GM23338 (cell line): ENCODE results near the gene NOC3L. TPM values are rescaled to one million over a fixed set of nuclear protein-coding genes. Genes with fewer than 3 reads are reported as not detected.

Experiments used
- ATAC-seq: fragments of 200-7000 bp; cut with Tn5 transposase; 3 replicates; pipeline ENCODE4 v1.9.1; 2020
- DNase-seq: peaks from one replicate; pipeline ENCODE4 v3.0.0-alpha.2; 2015; ENCODE audit warnings: low spot score
- H2AFZ ChIP-seq: fragments of 200-600 bp; sonication (generic); 2 replicates; pipeline ENCODE4 v1.8.0; 2016; ENCODE audit warnings: antibody characterized with exemption, mild to moderate bottlenecking, moderate library complexity
- H3F3A ChIP-seq: fragments of 200-600 bp; sonication (generic); replicated peaks from 2 replicates; pipeline ENCODE4 v1.8.0; 2017; ENCODE audit warnings: antibody characterized with exemption, mixed run types, low read depth
- H3K27ac ChIP-seq: fragments of 200-600 bp; sonication (generic); 2 replicates; pipeline ENCODE4 v1.6.1; 2016; ENCODE audit warnings: low read depth
- H3K27me3 ChIP-seq: fragments of 200-600 bp; sonication (generic); 2 replicates; pipeline ENCODE4 v1.8.0; 2016; ENCODE audit warnings: mild to moderate bottlenecking, mixed run types, moderate library complexity; ENCODE audit not compliant: insufficient read depth
- H3K36me3 ChIP-seq: fragments of 200-600 bp; sonication (generic); 2 replicates; pipeline ENCODE4 v1.8.0; 2016; ENCODE audit warnings: mild to moderate bottlenecking; ENCODE audit not compliant: insufficient read depth
- H3K4me1 ChIP-seq: fragments of 200-600 bp; sonication (generic); 2 replicates; pipeline ENCODE4 v1.8.0; 2016; ENCODE audit warnings: mild to moderate bottlenecking, moderate library complexity; ENCODE audit not compliant: insufficient read depth
- H3K4me2 ChIP-seq: fragments of 200-600 bp; sonication (generic); 2 replicates; pipeline ENCODE4 v1.7.1; 2017; ENCODE audit warnings: mixed run types
- H3K4me3 ChIP-seq: fragments of 200-600 bp; sonication (generic); 2 replicates; pipeline ENCODE4 v1.6.1; 2016; ENCODE audit warnings: mixed run types
- H3K79me2 ChIP-seq: fragments of 200-600 bp; sonication (generic); replicated peaks from 2 replicates; pipeline ENCODE4 v1.8.0; 2017; ENCODE audit warnings: mild to moderate bottlenecking; ENCODE audit not compliant: insufficient read depth
- H3K9me2 ChIP-seq: fragments of 200-600 bp; sonication (generic); 2 replicates; pipeline ENCODE4 v1.8.0; 2017; ENCODE audit not compliant: insufficient read depth
- H4K20me1 ChIP-seq: fragments of 200-600 bp; sonication (generic); replicated peaks from 2 replicates; pipeline ENCODE4 v1.8.0; 2017; ENCODE audit warnings: mild to moderate bottlenecking; ENCODE audit not compliant: insufficient read depth
- H3K27ac Mint-ChIP-seq: 2 replicates; pipeline ENCODE4 v1.8.0; 2020; ENCODE audit warnings: inconsistent platforms, mild to moderate bottlenecking, moderate library complexity, mixed read lengths
- H3K27me3 Mint-ChIP-seq: 3 replicates; pipeline ENCODE4 v1.8.0; 2022; ENCODE audit warnings: low read depth, mild to moderate bottlenecking, moderate library complexity, mixed read lengths, inconsistent platforms; ENCODE audit not compliant: insufficient read depth, poor library complexity
- H3K36me3 Mint-ChIP-seq: 3 replicates; pipeline ENCODE4 v1.8.0; 2021; ENCODE audit warnings: low read depth, mild to moderate bottlenecking, inconsistent platforms, moderate library complexity, mixed read lengths
- H3K4me1 Mint-ChIP-seq: 3 replicates; pipeline ENCODE4 v1.8.0; 2020; ENCODE audit warnings: mild to moderate bottlenecking, inconsistent platforms, mixed read lengths
- H3K4me3 Mint-ChIP-seq: 3 replicates; pipeline ENCODE4 v1.8.0; 2021; ENCODE audit warnings: moderate library complexity, mild to moderate bottlenecking, inconsistent platforms, mixed read lengths
- H3K9me3 Mint-ChIP-seq: 3 replicates; pipeline ENCODE4 v1.8.0; 2020; ENCODE audit warnings: moderate library complexity, mild to moderate bottlenecking, inconsistent platforms, mixed read lengths
- NANOG ChIP-seq: IDR thresholded peaks from 2 replicates; pipeline ENCODE4 v1.6.1; 2016; ENCODE audit warnings: antibody characterized with exemption, borderline replicate concordance
- ZNF462 ChIP-seq: fragments of 250-450 bp; sonication (Bioruptor Pico); IDR thresholded peaks from 2 replicates; pipeline ENCODE4 v1.5.0; 2020; ENCODE audit warnings: mild to moderate bottlenecking, moderate library complexity
- polyA plus RNA-seq: library from polyadenylated mRNA; unstranded; fragments of >200 nt; fragmentation: Nextera tagmentation; extraction: Ambion mirVana; gene quantifications from 2 replicates; pipeline ENCODE4 v1.2.1, GENCODE V29; 2016
- total RNA-seq: library from RNA; depleted of rRNA; stranded (reverse); fragments of >200 nt; shearing (Covaris generic); gene quantifications from 2 replicates; pipeline ENCODE4 v1.2.3, GENCODE V29; 2014
- TF ChIP-seq, protein P1 (sequence below): IDR thresholded peaks from 2 replicates; pipeline ENCODE4 v1.6.1; 2016; ENCODE audit warnings: antibody characterized with exemption
- TF ChIP-seq, protein P2 (sequence below), 2 experiments: fragments of 200-600 bp in 1 of 2; sonication (generic) in 1 of 2; conservative IDR thresholded peaks; 2 replicates each; pipeline versions ENCODE4 v1.5.1 to v1.6.1; 2016 to 2017; ENCODE audit warnings: antibody characterized with exemption in 2 of 2, low read depth in 2 of 2, mild to moderate bottlenecking in 2 of 2, moderate library complexity in 1 of 2

Gene NOC3L
- total and polyA plus RNA-seq, 2 experiments from 2014 or later: 43.1 to 62.1 TPM

DNA sequence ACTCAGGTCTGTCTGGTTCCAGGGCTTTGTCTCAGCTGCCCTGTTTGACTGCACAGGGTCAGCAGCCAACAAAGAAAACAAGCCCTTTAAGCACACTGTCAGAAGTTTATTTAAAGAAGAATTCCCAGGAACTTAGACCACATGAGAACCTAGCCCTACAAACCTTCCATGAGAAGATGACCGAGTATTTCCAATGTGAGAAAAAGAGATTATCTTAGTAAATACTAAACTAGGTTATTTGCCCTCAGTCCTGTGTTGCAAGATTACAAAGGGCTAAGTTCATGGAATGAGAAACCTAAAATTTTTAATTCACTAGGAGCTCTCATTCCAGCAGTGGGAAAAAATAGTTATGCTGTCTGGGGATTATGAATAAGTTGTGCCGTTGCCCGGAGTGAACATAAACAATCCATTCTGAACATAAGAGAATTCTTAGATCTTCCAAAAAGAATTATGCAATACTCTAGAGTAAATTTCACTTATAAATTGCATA lies 46.7 kb downstream of the NOC3L start (continued):
- no peak for TF ChIP-seq ZNF462 (CRISPR knock-in tag)
- TF ChIP-seq, protein P1, sequence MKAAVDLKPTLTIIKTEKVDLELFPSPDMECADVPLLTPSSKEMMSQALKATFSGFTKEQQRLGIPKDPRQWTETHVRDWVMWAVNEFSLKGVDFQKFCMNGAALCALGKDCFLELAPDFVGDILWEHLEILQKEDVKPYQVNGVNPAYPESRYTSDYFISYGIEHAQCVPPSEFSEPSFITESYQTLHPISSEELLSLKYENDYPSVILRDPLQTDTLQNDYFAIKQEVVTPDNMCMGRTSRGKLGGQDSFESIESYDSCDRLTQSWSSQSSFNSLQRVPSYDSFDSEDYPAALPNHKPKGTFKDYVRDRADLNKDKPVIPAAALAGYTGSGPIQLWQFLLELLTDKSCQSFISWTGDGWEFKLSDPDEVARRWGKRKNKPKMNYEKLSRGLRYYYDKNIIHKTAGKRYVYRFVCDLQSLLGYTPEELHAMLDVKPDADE: no peak

- ATAC-seq: peak; percentile 67
- Histone ChIP-seq H3K79me2 (no peaks in the 10 kb centered on the region), H3K27me3 (no peaks in the 10 kb centered on the region), H3F3A (no peaks in the 10 kb centered on the region), H4K20me1 (no peaks in the 10 kb centered on the region), H3K4me3 (no peak overlapping the region), H3K4me2 (no peak overlapping the region), H3K36me3 (no peaks in the 10 kb centered on the region), H3K27ac (no peak overlapping the region), H2AFZ (no peak overlapping the region), H3K9me2 (peaks cover 6% of the 10 kb centered on the region; the same call in 1 of the 2 replicates), H3K4me1 (no peaks in the 10 kb centered on the region)
- Mint-ChIP-seq H3K27ac (no peak overlapping the region), H3K27me3 (peaks cover 2% of the 10 kb centered on the region), H3K9me3 (no peaks in the 10 kb centered on the region), H3K4me1 (no peaks in the 10 kb centered on the region), H3K36me3 (no peaks in the 10 kb centered on the region), H3K4me3 (no peak overlapping the region)
- TF ChIP-seq NANOG: no peak
- TF ChIP-seq, protein P2, sequence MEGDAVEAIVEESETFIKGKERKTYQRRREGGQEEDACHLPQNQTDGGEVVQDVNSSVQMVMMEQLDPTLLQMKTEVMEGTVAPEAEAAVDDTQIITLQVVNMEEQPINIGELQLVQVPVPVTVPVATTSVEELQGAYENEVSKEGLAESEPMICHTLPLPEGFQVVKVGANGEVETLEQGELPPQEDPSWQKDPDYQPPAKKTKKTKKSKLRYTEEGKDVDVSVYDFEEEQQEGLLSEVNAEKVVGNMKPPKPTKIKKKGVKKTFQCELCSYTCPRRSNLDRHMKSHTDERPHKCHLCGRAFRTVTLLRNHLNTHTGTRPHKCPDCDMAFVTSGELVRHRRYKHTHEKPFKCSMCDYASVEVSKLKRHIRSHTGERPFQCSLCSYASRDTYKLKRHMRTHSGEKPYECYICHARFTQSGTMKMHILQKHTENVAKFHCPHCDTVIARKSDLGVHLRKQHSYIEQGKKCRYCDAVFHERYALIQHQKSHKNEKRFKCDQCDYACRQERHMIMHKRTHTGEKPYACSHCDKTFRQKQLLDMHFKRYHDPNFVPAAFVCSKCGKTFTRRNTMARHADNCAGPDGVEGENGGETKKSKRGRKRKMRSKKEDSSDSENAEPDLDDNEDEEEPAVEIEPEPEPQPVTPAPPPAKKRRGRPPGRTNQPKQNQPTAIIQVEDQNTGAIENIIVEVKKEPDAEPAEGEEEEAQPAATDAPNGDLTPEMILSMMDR (conservative IDR thresholded peaks at IDR 0.05; ENCODE audit: low read depth in 2 of 2): peak; percentile 14 to 37; a peak in 3 of 4 replicates
- DNase-seq: peak; percentile 32
Measured at GRCh38 chr10:94315024-94315451, 47.7 kb downstream of the NOC3L start.
